Activated CD8-positive, alpha-beta memory T cell treated with anti-CD3 and anti-CD28 coated beads for 36 hours (primary cell): ENCODE results near the gene PTPN3. TPM values are rescaled to one million over a fixed set of nuclear protein-coding genes. Genes with fewer than 3 reads are reported as not detected.
"Not testable (repeated sequence)": the region's sequence is repeated elsewhere in the genome, so short reads cannot be mapped to it uniquely, and the experiment has no call there.

Experiments
- CTCF ChIA-PET: fragments of 350-600 bp; sonication (Branson Sonifier 250); formaldehyde crosslinking; loops from one replicate; lab custom pipeline; 2021; ENCODE audit warnings: antibody characterized with exemption; lab: Charles Lee
- POLR2A ChIA-PET: fragments of 350-600 bp; sonication (Branson Sonifier 250); formaldehyde crosslinking; loops from one replicate; lab custom pipeline; 2021; ENCODE audit warnings: antibody characterized with exemption; lab: Charles Lee
- total RNA-seq, 2 experiments: library from RNA; stranded (reverse); gene quantifications; one replicate each; pipeline ENCODE4 v1.2.3, GENCODE V29; 2021

The PTPN3 gene, protein sequence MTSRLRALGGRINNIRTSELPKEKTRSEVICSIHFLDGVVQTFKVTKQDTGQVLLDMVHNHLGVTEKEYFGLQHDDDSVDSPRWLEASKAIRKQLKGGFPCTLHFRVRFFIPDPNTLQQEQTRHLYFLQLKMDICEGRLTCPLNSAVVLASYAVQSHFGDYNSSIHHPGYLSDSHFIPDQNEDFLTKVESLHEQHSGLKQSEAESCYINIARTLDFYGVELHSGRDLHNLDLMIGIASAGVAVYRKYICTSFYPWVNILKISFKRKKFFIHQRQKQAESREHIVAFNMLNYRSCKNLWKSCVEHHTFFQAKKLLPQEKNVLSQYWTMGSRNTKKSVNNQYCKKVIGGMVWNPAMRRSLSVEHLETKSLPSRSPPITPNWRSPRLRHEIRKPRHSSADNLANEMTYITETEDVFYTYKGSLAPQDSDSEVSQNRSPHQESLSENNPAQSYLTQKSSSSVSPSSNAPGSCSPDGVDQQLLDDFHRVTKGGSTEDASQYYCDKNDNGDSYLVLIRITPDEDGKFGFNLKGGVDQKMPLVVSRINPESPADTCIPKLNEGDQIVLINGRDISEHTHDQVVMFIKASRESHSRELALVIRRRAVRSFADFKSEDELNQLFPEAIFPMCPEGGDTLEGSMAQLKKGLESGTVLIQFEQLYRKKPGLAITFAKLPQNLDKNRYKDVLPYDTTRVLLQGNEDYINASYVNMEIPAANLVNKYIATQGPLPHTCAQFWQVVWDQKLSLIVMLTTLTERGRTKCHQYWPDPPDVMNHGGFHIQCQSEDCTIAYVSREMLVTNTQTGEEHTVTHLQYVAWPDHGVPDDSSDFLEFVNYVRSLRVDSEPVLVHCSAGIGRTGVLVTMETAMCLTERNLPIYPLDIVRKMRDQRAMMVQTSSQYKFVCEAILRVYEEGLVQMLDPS
- total RNA-seq = under 1 TPM; 0.51 to 0.96 TPM

GRCh38 chr9:109498195-109499092 is at the start of gene PTPN3:
TSS of gene PTPN3 (minus strand) at chr9:109498307. CDS start at chr9:109463434, 34,873 bp downstream.
- ChIA-PET POLR2A (no interaction called here), CTCF (no interaction called here)

GRCh38 chr9:109544954-109545353 is 46.8 kb upstream of the PTPN3 start:
- POLR2A ChIA-PET, CTCF ChIA-PET: not testable (repeated sequence)

GRCh38 chr9:109542922-109543321 is 44.8 kb upstream of the PTPN3 start:
- CTCF ChIA-PET = no interaction called here

DNA sequence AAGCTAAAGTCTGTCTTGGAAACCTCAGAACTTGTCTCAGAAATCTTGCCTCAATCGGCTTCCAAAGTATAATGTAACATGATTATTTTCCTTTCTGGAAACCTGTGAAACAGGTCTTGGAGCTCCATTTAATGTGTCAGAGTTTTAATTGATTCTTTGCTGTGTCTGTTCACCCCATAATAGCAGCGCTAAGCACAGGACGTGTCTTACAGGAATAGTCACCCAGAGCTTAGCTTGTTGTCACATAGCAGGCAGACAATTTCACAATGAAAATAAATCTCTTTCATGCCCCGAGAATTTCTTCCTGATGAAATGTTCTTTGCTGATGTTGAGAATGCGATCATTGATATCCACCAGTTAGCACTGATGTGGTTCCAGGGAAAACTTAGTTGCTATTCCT is 40.2 kb upstream of the PTPN3 start:
- CTCF ChIA-PET = no interaction called here
- POLR2A ChIA-PET = no interaction called here

More at GRCh38 chr9:109542922-109543321, 44.8 kb upstream of the PTPN3 start:
- POLR2A ChIA-PET = no interaction called here

DNA sequence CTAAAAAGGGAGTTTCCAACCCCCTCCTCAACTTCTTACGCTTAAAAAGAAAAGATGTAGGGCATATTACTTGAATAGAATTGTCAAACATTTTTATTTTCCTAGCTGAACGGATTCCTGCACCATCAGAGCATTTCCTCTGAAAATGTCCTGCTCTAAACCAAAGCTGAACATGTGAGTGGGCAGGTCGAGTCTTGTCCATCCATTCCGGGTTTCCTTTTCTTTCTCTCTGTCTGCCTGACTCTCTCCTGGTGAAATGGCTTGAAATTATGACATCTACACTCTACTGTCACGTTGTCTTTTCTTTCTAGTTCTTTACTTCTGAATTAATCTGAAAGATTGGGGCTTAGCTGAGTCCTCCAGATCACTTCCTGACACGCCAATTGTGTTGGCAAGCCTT is 39.2 kb upstream of the PTPN3 start:
- POLR2A ChIA-PET = no interaction called here
- CTCF ChIA-PET = no interaction called here

DNA sequence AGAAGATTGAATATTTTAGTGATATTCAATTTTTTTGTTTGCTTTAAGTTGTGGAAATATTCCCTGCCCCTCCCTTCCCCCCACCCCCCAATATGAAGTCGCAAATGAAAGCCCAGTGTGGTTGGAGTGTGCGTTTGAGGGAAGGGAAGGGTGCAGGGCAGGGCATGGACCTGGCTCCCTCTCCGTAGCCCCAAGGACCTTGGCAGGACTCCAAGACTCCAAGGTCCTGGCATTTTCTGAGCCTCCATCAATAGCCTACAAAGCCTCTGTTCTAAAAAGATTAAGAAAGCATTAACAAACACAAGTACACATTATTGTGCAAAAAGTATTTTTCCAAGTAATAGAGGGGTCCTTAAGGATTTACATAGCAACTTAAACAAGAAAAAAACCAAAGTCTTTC is 38.8 kb upstream of the PTPN3 start:
- CTCF ChIA-PET = no interaction called here
- POLR2A ChIA-PET = no interaction called here

GRCh38 chr9:109535365-109535764 is 37.3 kb upstream of the PTPN3 start:
- ChIA-PET CTCF (no interaction called here), POLR2A (no interaction called here)

- CTCF ChIA-PET = no interaction called here
- POLR2A ChIA-PET = no interaction called here
These were observed 36.0 kb upstream of the PTPN3 start for GRCh38 chr9:109534151-109534550.

GRCh38 chr9:109532652-109533051 is 34.5 kb upstream of the PTPN3 start:
- CTCF ChIA-PET, POLR2A ChIA-PET: not testable (repeated sequence)

DNA sequence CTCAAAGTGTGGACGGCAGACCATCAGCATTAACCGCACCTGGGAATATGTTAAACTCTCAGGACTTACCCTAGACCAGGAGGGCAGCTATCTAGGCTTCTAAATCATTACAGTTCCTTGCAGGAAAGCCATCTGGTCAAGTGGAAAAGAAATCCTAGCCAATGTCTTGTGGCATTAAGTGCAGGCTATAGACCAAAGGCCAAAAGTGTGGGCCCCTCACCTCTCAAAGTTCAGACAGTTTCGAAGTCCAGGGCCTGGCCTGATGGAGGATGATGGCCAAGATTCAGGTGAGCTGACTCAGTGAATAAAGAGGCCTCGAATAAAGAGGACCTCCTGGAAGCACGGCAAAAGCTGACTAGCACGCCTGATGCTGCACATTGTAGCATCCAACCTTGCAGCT is 24.0 kb upstream of the PTPN3 start:
- ChIA-PET POLR2A (no interaction called here), CTCF (no interaction called here)

GRCh38 chr9:109520475-109521132 is 22.5 kb upstream of the PTPN3 start:
- CTCF ChIA-PET = no interaction called here
- POLR2A ChIA-PET = no interaction called here

- ChIA-PET CTCF (no interaction called here), POLR2A (no interaction called here)
These were observed 21.3 kb upstream of the PTPN3 start for GRCh38 chr9:109519366-109519765.

DNA sequence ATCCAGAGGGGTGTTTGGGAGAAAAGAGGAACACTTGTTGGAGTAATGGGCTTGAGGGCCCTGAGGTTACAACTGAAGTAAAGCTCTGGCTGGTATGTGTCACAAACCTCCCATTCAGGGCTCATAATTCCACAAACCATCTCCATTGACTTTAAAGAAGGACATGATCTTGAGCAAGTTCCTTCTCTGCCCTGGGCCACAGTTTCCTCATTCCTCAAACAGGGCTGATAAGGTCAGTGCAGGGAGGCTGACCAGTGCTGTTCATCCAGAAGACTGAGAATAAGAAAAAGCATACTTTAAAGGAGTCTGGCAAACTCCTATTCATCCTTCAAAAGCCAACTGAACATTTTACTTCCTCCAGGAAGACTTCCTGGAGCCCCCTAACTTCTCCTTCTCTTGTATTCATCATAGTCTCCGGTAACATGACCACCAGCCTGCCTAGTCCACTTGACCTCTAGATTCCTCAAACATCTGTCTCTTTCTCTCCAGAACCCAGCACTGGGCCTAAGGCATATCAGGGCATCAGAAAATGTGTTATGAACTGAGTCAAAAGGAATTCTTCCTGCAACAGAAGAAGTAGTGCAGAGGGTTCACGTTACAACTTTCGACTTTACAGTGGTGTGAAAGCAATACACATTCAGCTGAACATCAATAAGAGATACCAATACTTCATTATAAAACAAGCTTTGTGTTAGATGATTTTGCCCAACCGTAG is 20.7 kb upstream of the PTPN3 start:
- ChIA-PET POLR2A (no interaction called here), CTCF (no interaction called here)

DNA sequence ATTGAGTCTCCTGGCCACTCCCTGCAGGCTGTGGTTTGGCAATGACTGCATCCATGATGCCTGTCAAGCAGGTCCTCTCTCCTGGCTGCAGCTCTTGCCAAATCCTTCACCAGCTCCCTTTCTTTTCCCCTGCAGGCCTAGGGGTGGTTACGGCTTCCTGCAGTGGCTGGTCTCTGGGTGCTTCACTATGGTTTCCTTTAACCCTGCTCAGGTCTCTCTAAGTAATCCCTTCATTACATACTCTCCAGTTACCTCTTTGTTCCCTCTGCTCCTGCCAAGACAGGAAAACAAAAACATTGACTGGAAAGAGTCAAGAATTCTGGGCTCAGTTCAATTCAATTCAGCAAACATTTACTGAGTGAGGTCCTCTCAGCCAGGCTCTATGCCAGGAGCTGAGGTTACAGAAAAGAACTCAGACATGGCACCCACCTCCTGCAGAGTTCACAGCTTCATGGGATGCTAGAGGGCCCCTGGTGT is 19.8 kb upstream of the PTPN3 start:
- CTCF ChIA-PET = no interaction called here
- POLR2A ChIA-PET = no interaction called here

DNA sequence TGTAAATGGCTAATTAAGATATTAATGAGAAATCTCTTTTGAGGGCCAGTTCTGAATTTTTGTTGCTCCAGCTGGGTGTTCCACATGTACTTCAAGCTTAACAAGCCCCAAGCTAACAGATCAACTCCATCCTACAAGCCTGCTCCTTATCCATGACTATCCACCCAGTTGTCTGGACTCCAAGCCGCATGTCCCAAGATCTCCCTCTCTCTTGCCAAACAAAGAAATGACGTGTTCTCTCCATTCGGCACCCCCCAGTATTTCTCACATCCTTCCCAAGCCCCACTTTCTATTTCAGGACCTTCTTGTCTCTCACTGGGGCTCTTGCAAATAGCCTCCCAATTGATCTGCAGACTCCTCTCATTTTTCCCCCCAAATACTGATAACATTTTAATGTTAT is 15.8 kb upstream of the PTPN3 start:
- POLR2A ChIA-PET = no interaction called here
- CTCF ChIA-PET = no interaction called here

DNA sequence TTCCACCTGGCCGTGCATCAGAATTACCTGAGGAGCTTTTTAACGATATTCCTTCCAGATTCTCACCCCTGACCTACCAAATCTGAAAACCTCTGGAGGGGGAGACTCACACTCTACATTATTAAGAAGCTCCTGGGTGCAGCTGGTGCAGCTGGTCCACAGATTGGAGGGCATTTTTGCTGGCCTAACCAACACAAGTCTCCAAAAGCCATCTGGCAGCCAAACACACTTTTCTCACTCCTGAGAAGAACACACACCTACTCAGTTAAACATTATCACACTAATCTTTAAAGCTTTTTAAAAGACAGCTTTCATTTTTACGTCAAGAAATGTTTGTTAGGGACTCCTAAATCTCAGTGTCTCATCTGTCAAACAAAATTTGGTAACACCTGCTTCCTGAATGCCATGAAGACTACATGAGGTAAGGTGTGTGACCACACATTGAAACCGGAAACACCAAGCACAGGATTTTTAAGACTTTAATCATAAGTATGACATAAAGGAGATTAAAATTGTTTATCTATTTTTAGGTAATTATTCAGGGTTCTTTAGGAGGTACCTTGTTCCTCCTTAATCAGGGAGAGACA is 14.2 kb upstream of the PTPN3 start:
- POLR2A ChIA-PET = no interaction called here
- CTCF ChIA-PET = no interaction called here

DNA sequence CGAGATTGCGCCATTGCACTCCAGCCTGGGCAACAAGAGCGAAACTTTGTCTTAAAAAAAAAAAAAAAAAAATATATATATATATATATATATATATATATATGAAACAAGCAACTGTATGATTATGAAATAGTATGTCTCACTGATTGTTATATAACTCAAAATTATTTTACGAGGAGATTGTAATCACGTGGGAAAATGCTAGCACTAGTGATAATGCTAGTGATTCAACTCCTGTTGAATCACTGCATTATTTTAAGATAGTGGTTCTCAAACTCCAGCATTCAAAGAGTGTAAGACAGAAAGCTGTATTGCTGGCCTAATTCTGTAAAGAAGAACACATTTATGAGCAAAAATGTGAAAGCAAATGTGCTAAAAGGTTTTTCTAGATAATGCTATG is 12.4 kb upstream of the PTPN3 start:
- POLR2A ChIA-PET = no interaction called here
- CTCF ChIA-PET = no interaction called here

DNA sequence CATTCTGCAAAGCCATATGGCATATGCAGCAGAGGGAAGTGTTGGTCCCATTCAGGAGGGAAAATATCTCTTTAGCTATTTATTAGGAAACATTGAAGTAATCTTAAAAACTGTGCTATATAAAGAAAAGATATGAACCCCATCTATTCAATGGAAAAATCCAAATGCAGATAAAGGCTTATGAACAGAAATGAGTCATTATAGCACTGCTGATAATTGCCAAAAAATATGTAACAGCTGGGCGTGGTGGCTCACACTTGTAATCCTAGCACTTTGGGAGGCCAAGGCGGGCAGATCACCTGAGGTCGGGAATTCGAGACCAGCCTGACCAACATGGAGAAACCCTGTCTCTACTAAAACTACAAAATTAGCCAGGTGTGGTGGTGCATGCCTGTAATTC is 11.9 kb upstream of the PTPN3 start:
- CTCF ChIA-PET, POLR2A ChIA-PET: not testable (repeated sequence)
